Right lobe of liver (tissue), 6 donors: ENCODE data around the gene CXCR3. TPM values are rescaled to one million over a fixed set of nuclear protein-coding genes. Genes with fewer than 3 reads are reported as not detected.

ENCODE experiments used
- ATAC-seq, 4 donors: fragments of 200-7000 bp; cut with Tn5 transposase; one replicate each; pipeline ENCODE4 v1.9.1; 2020; ENCODE audit warnings: mild to moderate bottlenecking in 4 of 4, moderate library complexity in 4 of 4
- DNase-seq, 3 donors: peaks; one replicate each; pipeline ENCODE4 v3.0.0-alpha.2; 2020
- H3K27ac ChIP-seq, 3 donors: fragments of 200-600 bp; one replicate each; pipeline ENCODE4 v1.8.0; 2022
- H3K27me3 ChIP-seq, 2 donors: fragments of 200-600 bp; one replicate each; pipeline ENCODE4 v1.8.0; 2022
- H3K36me3 ChIP-seq, 4 donors: fragments of 200-600 bp; sonication (generic) in 1 of 4; one replicate each; pipeline versions ENCODE4 v1.5.1 to v1.8.0; 2017 to 2022; ENCODE audit warnings: control low read depth in 1 of 4
- H3K4me1 ChIP-seq, 4 donors: fragments of 200-600 bp; sonication (generic) in 1 of 4; one replicate each; pipeline versions ENCODE4 v1.5.1 to v1.8.0; 2017 to 2022; ENCODE audit warnings: control low read depth in 1 of 4
- H3K4me3 ChIP-seq, 3 donors: fragments of 200-600 bp; one replicate each; pipeline ENCODE4 v1.8.0; 2022
- H3K9me3 ChIP-seq, 4 donors: fragments of 200-600 bp; sonication (generic) in 1 of 4; one replicate each; pipeline versions ENCODE4 v1.5.1 to v1.8.0; 2017 to 2022; ENCODE audit warnings: control low read depth in 1 of 4
- CTCF ChIP-seq, 4 donors: fragments of 200-600 bp in 3 of 4; fragments of 450-650 bp in 1 of 4; IDR thresholded peaks; one replicate each; pipeline versions ENCODE4 v1.5.1 to v1.8.0; 2016 to 2022; ENCODE audit warnings: antibody characterized with exemption in 4 of 4, mild to moderate bottlenecking in 2 of 4
- POLR2A ChIP-seq: fragments of 450-650 bp; IDR thresholded peaks from one replicate; pipeline ENCODE4 v1.6.1; 2017; ENCODE audit warnings: antibody characterized with exemption, mild to moderate bottlenecking
- WGBS: methylation state at CpG from one replicate; pipeline ENCODE4 v1.1.6; 2018; ENCODE audit warnings: low coverage, low lambda C conversion rate; ENCODE audit not compliant: insufficient coverage; ENCODE audit errors: missing lambda C conversion rate; 5-methylcytosine and 5-hydroxymethylcytosine counted together
- intact Hi-C, 2 donors: fragments of 100-400 bp; cut with DNase I; formaldehyde crosslinking; loops; one replicate each; pipeline versions ENCODE4 v1.11.2 to v1.14.1; 2022
- total RNA-seq, 6 experiments: library from RNA; depleted of rRNA in 2 of 6; stranded (reverse); fragments of >200 nt in 2 of 6; fragmentation: NEBNext Ultra II Directional in 3 of 6; extraction: Animal tissue kit (Norgen Biotek cat#: 25700) in 3 of 6; gene quantifications; one replicate each; pipeline versions ENCODE4 v1.1.0 to v1.2.4, GENCODE V29; 2016 to 2023
- donor health status: DM: no; HTN: yes; CAD: no.
- donor health status: DM: no; HTN: no; CAD: no.
- donor health status: DM: no; HTN: no; CAD: no.
- donor health status: DM: no; HTN: yes; CAD: no.
- donor health status: DM: no; HTN: yes; CAD: no.

Gene CXCR3
- total RNA-seq, 6 experiments from 2014 or later: 0.13 TPM; not detected in 5

GRCh38 chrX:71622032-71622575 lies 3.8 kb upstream of the CXCR3 start:
- no peaks in the 10 kb centered on the region for H3K9me3 ChIP-seq
- no peaks in the 10 kb centered on the region for H3K36me3 ChIP-seq
- intact Hi-C loops: no loop called here
- DNase-seq (no peak), ATAC-seq (no peak)
- TF ChIP-seq POLR2A (no peak), CTCF (IDR thresholded peaks at IDR 0.05) (no peak)
- WGBS: 78% methylated on average over 6 of the region's 9 CpGs
- no peak overlapping the region for H3K4me3 ChIP-seq
- H3K27me3 ChIP-seq: no peaks in the 10 kb centered on the region
- H3K27ac ChIP-seq: no peak overlapping the region
- H3K4me1 ChIP-seq: no peaks in the 10 kb centered on the region

- DNase-seq (no peak), ATAC-seq (no peak)
- no peak overlapping the region for H3K27ac ChIP-seq
Observed at GRCh38 chrX:71621603-71622002, 3.3 kb upstream of the CXCR3 start.

GRCh38 chrX:71619986-71620385 lies 1.7 kb upstream of the CXCR3 start:
- Histone ChIP-seq H3K27ac (no peak overlapping the region), H3K4me3 (no peak overlapping the region), H3K4me1 (no peaks in the 10 kb centered on the region), H3K36me3 (no peaks in the 10 kb centered on the region), H3K27me3 (no peaks in the 10 kb centered on the region), H3K9me3 (no peaks in the 10 kb centered on the region)
- WGBS: no CpG with 5 or more reads among the region's 1 CpG
- ATAC-seq (no peak), DNase-seq (no peak)
- intact Hi-C loops: no loop called here
- TF ChIP-seq POLR2A (no peak), CTCF (IDR thresholded peaks at IDR 0.05) (no peak)

More at GRCh38 chrX:71621603-71622002, 3.3 kb upstream of the CXCR3 start:
- Histone ChIP-seq H3K9me3 (no peaks in the 10 kb centered on the region), H3K27me3 (no peaks in the 10 kb centered on the region), H3K4me1 (no peaks in the 10 kb centered on the region), H3K36me3 (no peaks in the 10 kb centered on the region), H3K4me3 (no peak overlapping the region)
- TF ChIP-seq CTCF (IDR thresholded peaks at IDR 0.05) (no peak), POLR2A (no peak)
- 21% methylated on average over 3 of the region's 6 CpGs for WGBS
- intact Hi-C loops: no loop called here

- Histone ChIP-seq H3K4me1 (no peaks in the 10 kb centered on the region), H3K36me3 (no peaks in the 10 kb centered on the region), H3K4me3 (no peak overlapping the region), H3K27ac (no peak overlapping the region), H3K9me3 (no peaks in the 10 kb centered on the region), H3K27me3 (no peaks in the 10 kb centered on the region)
- ATAC-seq (no peak), DNase-seq (no peak)
- TF ChIP-seq POLR2A: no peak
- TF ChIP-seq CTCF (IDR thresholded peaks at IDR 0.05): no peak
- 68% methylated on average over 8 of the region's 8 CpGs for WGBS
- intact Hi-C loops: no loop called here
Observed at GRCh38 chrX:71619193-71619592, 882 bp upstream of the CXCR3 start.

- H3K27me3 ChIP-seq: no peaks in the 10 kb centered on the region
- no peaks in the 10 kb centered on the region for H3K36me3 ChIP-seq
- ATAC-seq (no peak), DNase-seq (no peak)
- intact Hi-C loops: no loop called here
- 88% methylated on average over 3 of the region's 3 CpGs for WGBS
- H3K4me3 ChIP-seq: no peak overlapping the region
- no peaks in the 10 kb centered on the region for H3K9me3 ChIP-seq
- H3K27ac ChIP-seq: no peak overlapping the region
- TF ChIP-seq CTCF (IDR thresholded peaks at IDR 0.05) (no peak), POLR2A (no peak)
- no peaks in the 10 kb centered on the region for H3K4me1 ChIP-seq
Observed at GRCh38 chrX:71618787-71619186, 476 bp upstream of the CXCR3 start.
